ENCODE results near the gene GALNT14.

DNA sequence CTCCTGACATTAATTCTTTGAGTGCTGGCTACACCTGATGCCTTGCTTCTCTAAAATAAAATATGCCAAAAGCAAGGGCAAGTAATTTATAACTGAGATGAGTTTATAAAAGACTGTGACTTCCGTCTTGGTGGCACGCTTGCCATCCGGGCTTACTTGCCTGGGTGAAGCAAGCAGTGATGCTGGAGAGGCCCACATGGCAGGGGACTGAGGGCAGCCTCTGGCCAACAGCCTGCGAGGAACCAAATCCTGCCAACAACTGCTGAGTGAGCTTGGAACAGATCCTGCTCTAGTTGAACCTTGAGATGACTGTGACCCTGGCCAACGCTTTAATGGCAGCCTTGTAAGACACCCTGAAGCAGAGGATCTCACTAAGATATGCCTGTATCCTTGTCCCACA lies 234.9 kb downstream of the GALNT14 start:
- TF ChIP-seq CTCF (IDR thresholded peaks at IDR 0.05 in 8 of 11, conservative IDR thresholded peaks at IDR 0.05 in 3 of 11) (no peak), POLR2A (IDR thresholded peaks at IDR 0.05) (no peak)
